Nephron (organoid): ENCODE results near the gene MICAL2.
A peak's percentile ranks its signal among the peaks of the same experiment; 100 is the strongest.

Experiments
- H3K27ac Mint-ChIP-seq, 3 experiments: 2 replicates each; pipeline ENCODE4 v1.8.0; 2020; ENCODE audit warnings: mixed read lengths in 3 of 3, mild to moderate bottlenecking in 2 of 3, moderate library complexity in 1 of 3
- H3K27me3 Mint-ChIP-seq: 2 replicates; pipeline ENCODE4 v1.8.0; 2021; ENCODE audit warnings: low read depth, mild to moderate bottlenecking, moderate library complexity, mixed read lengths
- H3K36me3 Mint-ChIP-seq: 2 replicates; pipeline ENCODE4 v1.8.0; 2020; ENCODE audit warnings: low read depth, mixed read lengths
- H3K4me1 Mint-ChIP-seq: 2 replicates; pipeline ENCODE4 v1.8.0; 2020; ENCODE audit warnings: mixed read lengths
- H3K4me3 Mint-ChIP-seq, 3 experiments: 2 replicates each; pipeline ENCODE4 v1.8.0; 2020; ENCODE audit warnings: mild to moderate bottlenecking in 3 of 3, mixed read lengths in 3 of 3, moderate library complexity in 2 of 3
- H3K9me3 Mint-ChIP-seq: 2 replicates; pipeline ENCODE4 v1.8.0; 2020; ENCODE audit warnings: mixed read lengths
- TF ChIP-seq, protein P1 (sequence below), 3 experiments: fragments of 200-600 bp; sonication (generic); IDR thresholded peaks; one replicate each; pipeline ENCODE4 v1.5.0; 2021; ENCODE audit warnings: antibody characterized with exemption in 3 of 3; ENCODE audit not compliant: unreplicated experiment in 3 of 3

The MICAL2 gene, protein sequence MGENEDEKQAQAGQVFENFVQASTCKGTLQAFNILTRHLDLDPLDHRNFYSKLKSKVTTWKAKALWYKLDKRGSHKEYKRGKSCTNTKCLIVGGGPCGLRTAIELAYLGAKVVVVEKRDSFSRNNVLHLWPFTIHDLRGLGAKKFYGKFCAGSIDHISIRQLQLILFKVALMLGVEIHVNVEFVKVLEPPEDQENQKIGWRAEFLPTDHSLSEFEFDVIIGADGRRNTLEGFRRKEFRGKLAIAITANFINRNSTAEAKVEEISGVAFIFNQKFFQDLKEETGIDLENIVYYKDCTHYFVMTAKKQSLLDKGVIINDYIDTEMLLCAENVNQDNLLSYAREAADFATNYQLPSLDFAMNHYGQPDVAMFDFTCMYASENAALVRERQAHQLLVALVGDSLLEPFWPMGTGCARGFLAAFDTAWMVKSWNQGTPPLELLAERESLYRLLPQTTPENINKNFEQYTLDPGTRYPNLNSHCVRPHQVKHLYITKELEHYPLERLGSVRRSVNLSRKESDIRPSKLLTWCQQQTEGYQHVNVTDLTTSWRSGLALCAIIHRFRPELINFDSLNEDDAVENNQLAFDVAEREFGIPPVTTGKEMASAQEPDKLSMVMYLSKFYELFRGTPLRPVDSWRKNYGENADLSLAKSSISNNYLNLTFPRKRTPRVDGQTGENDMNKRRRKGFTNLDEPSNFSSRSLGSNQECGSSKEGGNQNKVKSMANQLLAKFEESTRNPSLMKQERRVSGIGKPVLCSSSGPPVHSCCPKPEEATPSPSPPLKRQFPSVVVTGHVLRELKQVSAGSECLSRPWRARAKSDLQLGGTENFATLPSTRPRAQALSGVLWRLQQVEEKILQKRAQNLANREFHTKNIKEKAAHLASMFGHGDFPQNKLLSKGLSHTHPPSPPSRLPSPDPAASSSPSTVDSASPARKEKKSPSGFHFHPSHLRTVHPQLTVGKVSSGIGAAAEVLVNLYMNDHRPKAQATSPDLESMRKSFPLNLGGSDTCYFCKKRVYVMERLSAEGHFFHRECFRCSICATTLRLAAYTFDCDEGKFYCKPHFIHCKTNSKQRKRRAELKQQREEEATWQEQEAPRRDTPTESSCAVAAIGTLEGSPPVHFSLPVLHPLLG

DNA sequence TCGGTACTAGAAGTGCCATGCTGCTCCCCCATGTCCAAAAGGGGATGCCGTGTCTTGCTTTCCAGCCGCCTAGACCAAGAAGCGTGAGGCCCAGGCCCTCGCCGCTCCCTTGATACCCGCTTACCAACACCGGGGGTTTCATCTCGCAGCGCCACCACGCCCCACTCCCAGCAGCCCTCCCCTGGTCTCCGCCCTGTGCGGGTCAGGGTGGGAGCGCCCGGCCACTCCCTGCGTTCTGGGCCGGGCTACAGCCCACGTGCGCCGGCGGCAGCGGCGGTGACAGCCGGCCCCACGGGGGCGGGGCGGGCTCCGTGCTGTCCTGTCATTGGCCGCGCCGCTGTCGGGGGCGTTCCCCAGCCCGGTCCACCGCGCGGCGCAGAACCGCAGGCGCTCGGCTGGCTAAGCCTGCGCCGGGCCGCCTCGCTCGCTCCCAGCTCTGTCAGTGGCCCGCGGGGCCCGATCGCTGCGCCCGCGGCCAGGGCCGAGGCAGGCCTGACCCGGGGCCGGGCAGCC lies at the start of gene MICAL2:
TSS of gene MICAL2 (plus strand) at position 390 of the 513 bp plus-strand sequence. CDS start 51,566 bp downstream, outside the sequence.
- Mint-ChIP-seq H3K27me3 (peaks cover 70% of the 10 kb centered on the region), H3K4me3 (peak within 1 kb of the TSS; percentile 78 to 85 (median 84)), H3K9me3 (no peaks in the 10 kb centered on the region), H3K36me3 (no peaks in the 10 kb centered on the region), H3K27ac (no peak within 1 kb of the TSS), H3K4me1 (peaks cover 5% of the 10 kb centered on the region)
- TF ChIP-seq, protein P1, sequence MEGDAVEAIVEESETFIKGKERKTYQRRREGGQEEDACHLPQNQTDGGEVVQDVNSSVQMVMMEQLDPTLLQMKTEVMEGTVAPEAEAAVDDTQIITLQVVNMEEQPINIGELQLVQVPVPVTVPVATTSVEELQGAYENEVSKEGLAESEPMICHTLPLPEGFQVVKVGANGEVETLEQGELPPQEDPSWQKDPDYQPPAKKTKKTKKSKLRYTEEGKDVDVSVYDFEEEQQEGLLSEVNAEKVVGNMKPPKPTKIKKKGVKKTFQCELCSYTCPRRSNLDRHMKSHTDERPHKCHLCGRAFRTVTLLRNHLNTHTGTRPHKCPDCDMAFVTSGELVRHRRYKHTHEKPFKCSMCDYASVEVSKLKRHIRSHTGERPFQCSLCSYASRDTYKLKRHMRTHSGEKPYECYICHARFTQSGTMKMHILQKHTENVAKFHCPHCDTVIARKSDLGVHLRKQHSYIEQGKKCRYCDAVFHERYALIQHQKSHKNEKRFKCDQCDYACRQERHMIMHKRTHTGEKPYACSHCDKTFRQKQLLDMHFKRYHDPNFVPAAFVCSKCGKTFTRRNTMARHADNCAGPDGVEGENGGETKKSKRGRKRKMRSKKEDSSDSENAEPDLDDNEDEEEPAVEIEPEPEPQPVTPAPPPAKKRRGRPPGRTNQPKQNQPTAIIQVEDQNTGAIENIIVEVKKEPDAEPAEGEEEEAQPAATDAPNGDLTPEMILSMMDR (IDR thresholded peaks at IDR 0.05; ENCODE audit: unreplicated experiment in 3 of 3): no peak

DNA sequence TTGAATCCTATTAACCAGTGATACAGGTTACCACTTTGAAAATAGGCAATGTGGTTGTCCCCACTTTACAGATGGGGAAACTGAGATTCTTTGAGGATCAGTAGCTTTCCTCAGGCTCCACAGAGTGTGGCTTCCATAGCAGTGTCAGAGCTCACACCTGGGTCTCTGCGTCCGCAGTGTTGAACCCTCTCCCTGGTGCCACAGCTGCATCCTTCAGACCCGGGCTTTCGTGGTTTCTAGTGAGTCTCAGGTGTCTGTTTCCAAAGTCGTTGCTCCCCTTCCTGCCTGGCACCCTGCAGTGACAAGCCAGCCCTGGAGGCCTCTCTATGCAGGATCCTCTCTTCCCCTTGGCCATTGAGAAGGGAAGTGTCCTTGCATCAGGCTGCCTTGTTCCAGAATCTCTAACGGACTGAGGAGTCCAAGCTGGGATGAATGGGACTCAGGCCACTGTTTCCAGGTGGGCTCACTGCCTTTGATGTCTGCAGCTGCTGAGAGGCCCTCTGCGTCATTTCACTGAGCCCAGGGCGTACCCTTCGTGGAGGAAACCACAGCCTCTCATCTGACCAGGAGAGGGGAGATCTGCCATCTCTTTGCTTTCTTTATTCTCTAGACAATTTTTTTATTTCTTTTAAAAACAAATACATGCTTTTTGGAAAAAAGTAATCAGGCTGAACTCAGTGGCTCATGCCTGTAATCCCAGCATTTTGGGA lies 48.4 kb upstream of the MICAL2 start:
- Mint-ChIP-seq H3K4me1 (peaks cover 7% of the 10 kb centered on the region), H3K27ac (no peak overlapping the region), H3K9me3 (peaks cover 8% of the 10 kb centered on the region), H3K27me3 (no peaks in the 10 kb centered on the region), H3K4me3 (no peak overlapping the region), H3K36me3 (no peaks in the 10 kb centered on the region)
- TF ChIP-seq, protein P1 (IDR thresholded peaks at IDR 0.05; ENCODE audit: unreplicated experiment in 3 of 3): no peak

DNA sequence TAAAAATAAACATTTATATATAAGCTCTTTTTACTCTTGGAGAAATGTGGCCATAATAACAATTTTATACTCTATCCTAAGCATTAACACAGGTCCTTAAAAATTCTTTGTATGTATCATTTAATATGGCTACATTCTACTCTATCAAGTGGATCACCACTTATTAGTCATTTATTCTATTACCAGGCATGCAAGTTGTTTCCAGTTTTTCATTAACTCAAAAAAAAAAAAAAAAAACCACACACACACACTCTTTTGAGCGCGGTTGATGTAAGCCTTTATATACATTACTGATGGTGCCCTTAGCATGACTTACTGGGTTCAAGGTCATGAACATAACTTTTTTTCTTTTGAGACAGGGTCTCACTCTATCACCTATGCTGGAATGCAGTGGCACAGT lies 47.1 kb upstream of the MICAL2 start:
- no peaks in the 10 kb centered on the region for H3K36me3 Mint-ChIP-seq

DNA sequence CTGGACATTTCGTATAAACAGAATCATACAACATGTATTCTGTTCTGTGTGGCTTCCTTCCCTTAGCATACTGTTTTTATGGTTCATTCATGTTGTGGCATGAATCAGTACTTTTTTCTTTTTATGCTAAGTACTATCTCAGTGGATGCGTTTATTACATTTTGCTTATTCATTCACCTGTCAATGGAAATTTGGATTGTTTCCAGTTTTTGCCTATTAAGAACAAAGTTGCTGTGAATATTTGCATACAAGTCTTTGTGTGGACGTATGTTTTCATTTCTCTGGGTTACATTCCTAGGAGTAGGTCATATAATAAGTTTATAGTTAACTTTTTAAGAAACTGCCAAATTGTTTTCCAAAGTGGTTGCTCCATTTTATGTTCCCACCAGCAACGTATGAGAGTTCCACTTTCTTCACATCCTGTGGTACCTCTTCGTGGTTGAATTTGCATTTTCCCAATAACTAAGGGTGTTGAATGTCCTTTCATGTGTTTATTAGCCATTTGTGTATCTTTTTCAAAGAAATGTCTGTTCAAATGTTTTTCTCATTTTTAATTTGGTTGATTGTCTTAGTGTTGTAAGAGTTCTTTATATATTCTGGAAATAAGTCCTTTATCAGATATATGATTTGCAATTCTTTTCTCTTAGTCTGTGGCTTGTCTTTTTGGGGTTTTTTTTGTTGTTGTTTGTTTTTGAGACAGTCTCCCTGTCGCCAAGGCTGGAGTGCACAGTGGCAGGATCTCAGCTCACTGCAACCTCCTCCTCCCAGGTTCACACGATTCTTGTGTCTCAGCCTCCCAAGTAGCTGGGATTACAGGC lies 46.0 kb upstream of the MICAL2 start:
- Mint-ChIP-seq H3K9me3 (peaks cover 3% of the 10 kb centered on the region), H3K27me3 (no peaks in the 10 kb centered on the region), H3K27ac (no peak overlapping the region), H3K36me3 (no peaks in the 10 kb centered on the region), H3K4me1 (peaks cover 22% of the 10 kb centered on the region), H3K4me3 (no peak overlapping the region)
- TF ChIP-seq, protein P1 (IDR thresholded peaks at IDR 0.05; ENCODE audit: unreplicated experiment in 3 of 3): no peak

More for the DNA sequence above, 47.1 kb upstream of the MICAL2 start:
- peaks cover 19% of the 10 kb centered on the region for H3K4me1 Mint-ChIP-seq
- TF ChIP-seq, protein P1 (IDR thresholded peaks at IDR 0.05; ENCODE audit: unreplicated experiment in 3 of 3): no peak
- peaks cover 6% of the 10 kb centered on the region for H3K9me3 Mint-ChIP-seq
- no peak overlapping the region for H3K27ac Mint-ChIP-seq
- H3K27me3 Mint-ChIP-seq: no peaks in the 10 kb centered on the region
- H3K4me3 Mint-ChIP-seq: no peak overlapping the region

DNA sequence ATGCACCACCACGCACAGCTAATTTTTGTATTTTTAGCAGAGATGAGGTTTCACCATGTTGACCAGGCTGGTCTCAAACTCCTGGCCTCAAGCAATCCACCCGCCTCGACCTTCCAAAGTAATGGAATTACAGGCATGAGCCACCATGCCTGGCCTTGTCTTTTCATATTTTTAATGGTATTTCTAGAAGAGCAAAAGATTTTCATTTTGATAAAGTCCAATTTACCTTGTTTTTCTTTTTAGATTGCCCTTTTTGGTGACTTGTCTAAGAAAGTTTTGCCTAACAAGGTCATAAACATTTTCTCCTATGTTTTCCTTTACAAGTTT lies 45.5 kb upstream of the MICAL2 start:
- H3K36me3 Mint-ChIP-seq: no peaks in the 10 kb centered on the region
- TF ChIP-seq, protein P1 (IDR thresholded peaks at IDR 0.05; ENCODE audit: unreplicated experiment in 3 of 3): no peak
- H3K27ac Mint-ChIP-seq: no peak overlapping the region
- no peak overlapping the region for H3K4me3 Mint-ChIP-seq
- peaks cover 2% of the 10 kb centered on the region for H3K27me3 Mint-ChIP-seq
- H3K4me1 Mint-ChIP-seq: peaks cover 27% of the 10 kb centered on the region
- peaks cover 3% of the 10 kb centered on the region for H3K9me3 Mint-ChIP-seq
